Endothelial cell of umbilical vein (primary cell): ENCODE data around the gene GABPB2. TPM values are rescaled to one million over a fixed set of nuclear protein-coding genes. Genes with fewer than 3 reads are reported as not detected.

Experiments used
- BruUV-seq: library from RNA; stranded (reverse); fragments of 400-500 nt; replicated peaks from 2 replicates; lab custom pipeline; 2021; lab: Mats Ljungman, UMichigan
- CTCF ChIA-PET: fragments of 300-600, 350-600 bp; sonication (Branson Sonifier 250); formaldehyde crosslinking; loops from one replicate; lab custom pipeline; 2021; ENCODE audit warnings: antibody characterized with exemption, inconsistent platforms; lab: Charles Lee
- POLR2A ChIA-PET: fragments of 300-600, 350-600 bp; sonication (Branson Sonifier 250); formaldehyde crosslinking; loops from one replicate; lab custom pipeline; 2021; ENCODE audit warnings: antibody characterized with exemption, inconsistent platforms; lab: Charles Lee
- DNase-seq: peaks from one replicate; pipeline ENCODE4 v3.0.0-alpha.2; 2011; ENCODE audit warnings: low read depth, low spot score
- FAIRE-seq: peaks from 2 replicates; lab custom pipeline; 2011; peaks lifted over from hg19 to GRCh38; lab: Jason Lieb, UNC
- H2AFZ ChIP-seq: 2 replicates; pipeline ENCODE4 v1.6.0; 2012; ENCODE audit warnings: low read depth, low read length, control low read depth, inconsistent platforms
- H3K27ac ChIP-seq: 2 replicates; pipeline ENCODE4 v1.5.1; 2011; ENCODE audit warnings: low read depth, mild to moderate bottlenecking, control low read depth, low read length, moderate library complexity; ENCODE audit not compliant: insufficient read depth
- H3K27me3 ChIP-seq, 2 experiments: 2 replicates each; pipeline versions ENCODE4 v1.6.0 to v1.6.1; 2011; ENCODE audit warnings: low read length in 2 of 2, mixed read lengths in 1 of 2; ENCODE audit not compliant: control insufficient read depth in 2 of 2, insufficient read depth in 2 of 2
- H3K36me3 ChIP-seq, 2 experiments: 2 replicates in 1 of 2; 3 replicates in 1 of 2; pipeline ENCODE4 v1.5.1; 2011; ENCODE audit warnings: low read length in 2 of 2, mild to moderate bottlenecking in 1 of 2, moderate library complexity in 1 of 2; ENCODE audit not compliant: control insufficient read depth in 2 of 2, insufficient read depth in 2 of 2; ENCODE audit errors: extremely low read depth in 1 of 2
- H3K4me1 ChIP-seq: 3 replicates; pipeline ENCODE4 v1.5.1; 2011; ENCODE audit warnings: mild to moderate bottlenecking, low read length; ENCODE audit not compliant: control insufficient read depth, insufficient read depth; ENCODE audit errors: extremely low read depth
- H3K4me2 ChIP-seq: 2 replicates; pipeline ENCODE4 v1.6.1; 2011; ENCODE audit warnings: low read length, control low read depth, mixed read lengths; ENCODE audit not compliant: insufficient read depth
- H3K4me3 ChIP-seq, 3 experiments: fragments of 200-600 bp in 1 of 3; sonication (generic), shearing (Covaris generic) in 1 of 3; replicated peaks in 1 of 3; 2 replicates each; pipeline ENCODE4 v1.5.1; 2011 to 2016; ENCODE audit warnings: control low read depth in 3 of 3, low read length in 3 of 3, mild to moderate bottlenecking in 2 of 3, inconsistent platforms in 1 of 3, low read depth in 1 of 3, moderate library complexity in 1 of 3; ENCODE audit not compliant: insufficient read depth in 1 of 3
- H3K79me2 ChIP-seq: 2 replicates; pipeline ENCODE4 v1.6.0; 2012; ENCODE audit warnings: low read length, inconsistent platforms; ENCODE audit not compliant: control insufficient read depth, insufficient read depth
- H3K9ac ChIP-seq: replicated peaks from 2 replicates; pipeline ENCODE3; 2011; ENCODE audit warnings: low read length, control low read depth; ENCODE audit not compliant: insufficient read depth; ENCODE audit errors: extremely low read depth
- H3K9me1 ChIP-seq: replicated peaks from 3 replicates; pipeline ENCODE4 v1.6.0; 2011; ENCODE audit warnings: mild to moderate bottlenecking, low read length; ENCODE audit not compliant: control insufficient read depth, insufficient read depth; ENCODE audit errors: extremely low read depth
- H3K9me3 ChIP-seq: replicated peaks from 2 replicates; pipeline ENCODE4 v1.5.1; 2012; ENCODE audit warnings: low read length, inconsistent platforms; ENCODE audit not compliant: control insufficient read depth, insufficient read depth
- H4K20me1 ChIP-seq: replicated peaks from 2 replicates; pipeline ENCODE3; 2011; ENCODE audit warnings: mild to moderate bottlenecking, low read length; ENCODE audit not compliant: control insufficient read depth, insufficient read depth; ENCODE audit errors: extremely low read depth
- CTCF ChIP-seq, 2 donors: IDR thresholded peaks; 1 replicate in 1 of 2; 2 replicates in 1 of 2; pipeline ENCODE4 v1.5.1; 2011; ENCODE audit warnings: low read length in 2 of 2, mild to moderate bottlenecking in 2 of 2, moderate library complexity in 2 of 2, control low read depth in 1 of 2, inconsistent platforms in 1 of 2, low read depth in 1 of 2; ENCODE audit not compliant: insufficient read depth in 1 of 2; ENCODE audit errors: extremely low read depth in 1 of 2
- EZH2 ChIP-seq: IDR thresholded peaks from 2 replicates; pipeline ENCODE4 v1.6.1; 2012; ENCODE audit warnings: borderline replicate concordance, low read depth, mild to moderate bottlenecking, moderate library complexity, low read length, inconsistent platforms; ENCODE audit not compliant: severe bottlenecking
- FOS ChIP-seq: IDR thresholded peaks from 2 replicates; pipeline ENCODE4 v1.6.1; 2011; ENCODE audit warnings: mild to moderate bottlenecking, low read length, moderate library complexity, borderline replicate concordance; ENCODE audit not compliant: insufficient read depth
- GATA2 ChIP-seq: IDR thresholded peaks from 2 replicates; pipeline ENCODE4 v1.7.0; 2011; ENCODE audit warnings: low read depth, mild to moderate bottlenecking, moderate library complexity, mixed read lengths, low read length; ENCODE audit not compliant: insufficient read length, insufficient read depth
- JUN ChIP-seq: IDR thresholded peaks from 2 replicates; pipeline ENCODE4 v1.6.1; 2011; ENCODE audit warnings: borderline replicate concordance, low read depth; ENCODE audit not compliant: insufficient read length, insufficient read depth
- MYC ChIP-seq: IDR thresholded peaks from one replicate; pipeline ENCODE4 v1.6.1; 2011; ENCODE audit warnings: mild to moderate bottlenecking, low read depth, low read length
- POLR2A ChIP-seq: IDR thresholded peaks from 2 replicates; pipeline ENCODE4 v1.6.1; 2012; ENCODE audit warnings: low read depth, mild to moderate bottlenecking, control low read depth, low read length
- POLR2AphosphoS5 ChIP-seq: IDR thresholded peaks from 2 replicates; pipeline ENCODE4 v1.6.1; 2012; ENCODE audit warnings: low read depth, mild to moderate bottlenecking, control low read depth, low read length, moderate library complexity; ENCODE audit not compliant: insufficient read depth
- dilution Hi-C: fragments of 300-500 bp; cut with MboI; formaldehyde crosslinking; loops from one replicate; pipeline ENCODE4 v1.15.0; 2019; ENCODE audit warnings: low sequenced_read_pairs; ENCODE audit not compliant: extremely low pct_ligation_motif_present
- intact Hi-C: fragments of 100-400 bp; cut with micrococcal nuclease; formaldehyde crosslinking; loops from one replicate; pipeline ENCODE4 v1.10.0; 2022
- polyA plus RNA-seq, 4 experiments: library from polyadenylated mRNA; depleted of rRNA in 3 of 4; stranded (reverse) in 3 of 4; unstranded in 1 of 4; fragments of >200 nt; gene quantifications; 2 replicates each; pipeline versions ENCODE4 v1.2.1 to v1.2.3, GENCODE V29; 2011 to 2012; ENCODE audit warnings: missing spikeins in 1 of 4
- total RNA-seq: library from RNA; stranded (reverse); gene quantifications from 2 replicates; pipeline ENCODE4 v1.2.3, GENCODE V29; 2021
- TF ChIP-seq, protein P1 (sequence below): IDR thresholded peaks from 2 replicates; pipeline ENCODE4 v1.6.1; 2011; ENCODE audit not compliant: insufficient read depth, insufficient read length

GABPB2 gene
- total and polyA plus RNA-seq, 2 donors (not counting 3 experiments of a cell fraction or from before 2014, with no cell fraction given): 2.6 to 4.3 TPM

DNA sequence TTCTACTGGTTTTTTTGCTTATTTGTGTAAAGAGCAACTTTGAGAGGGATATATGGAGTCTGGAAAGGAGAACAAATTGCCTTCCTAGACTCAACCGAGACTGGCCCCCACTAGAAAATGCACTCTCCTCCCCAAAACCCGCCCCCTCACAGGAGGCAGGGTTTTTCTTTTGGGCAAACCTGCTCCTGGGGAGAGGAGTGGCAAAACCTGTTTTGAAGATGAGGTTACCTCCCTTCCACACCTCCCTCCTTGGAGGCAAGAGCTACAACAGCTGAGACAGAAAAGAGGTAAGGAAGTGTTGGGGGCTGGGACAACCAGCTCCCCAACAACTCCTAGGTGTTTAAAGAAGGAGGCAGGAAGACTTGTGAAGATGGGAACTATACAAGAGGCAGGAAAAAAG lies 34.2 kb upstream of the GABPB2 start, which contains the start of gene BNIPL:
TSS of gene BNIPL (plus strand) at position 231 of the 400 bp plus-strand sequence. CDS start at position 371, 140 bp downstream.
- H3K4me1 ChIP-seq: no peaks in the 10 kb centered on the region
- intact Hi-C loops: no loop called here
- no peaks in the 10 kb centered on the region for H3K79me2 ChIP-seq
- no peak within 1 kb of the TSS for H3K4me3 ChIP-seq
- no peak within 1 kb of the TSS for H2AFZ ChIP-seq
- peaks cover 2 to 6% of the 10 kb centered on the region in 2 experiments for H3K36me3 ChIP-seq
- no peak within 1 kb of the TSS for H3K27ac ChIP-seq
- TF ChIP-seq MYC (no peak), GATA2 (no peak), POLR2A (no peak), CTCF (IDR thresholded peaks at IDR 0.05; ENCODE audit: extremely low read depth in 1 of 2, insufficient read depth in 1 of 2, low read depth in 1 of 2, low read length in 2 of 2) (no peak), EZH2 (no peak)
- ChIA-PET POLR2A (no interaction called here), CTCF (interaction anchor here (0.7 to 2.3 kb wide), 4 partner anchors 12 to 40 kb away, joined by 3 to 8 read pairs (median 3); partner anchors contain the start of gene CDC42SE1)
- no peak for DNase-seq
- H3K9me3 ChIP-seq: no peaks in the 10 kb centered on the region
- dilution Hi-C loops: no loop called here
- no peaks in the 10 kb centered on the region for H4K20me1 ChIP-seq
- no peaks in the 10 kb centered on the region for H3K9me1 ChIP-seq
- BruUV-seq: no TSS peak
- H3K4me2 ChIP-seq: no peak within 1 kb of the TSS
- no peak for FAIRE-seq
- no peak within 1 kb of the TSS for H3K9ac ChIP-seq
- H3K27me3 ChIP-seq: no peaks in the 10 kb centered on the region

GRCh38 chr1:151037032-151037431 lies 33.5 kb upstream of the GABPB2 start:
- no peak for DNase-seq
- Histone ChIP-seq H3K4me2 (no peak overlapping the region), H3K79me2 (no peaks in the 10 kb centered on the region), H2AFZ (no peak overlapping the region), H3K36me3 (peaks cover 2 to 4% of the 10 kb centered on the region in 2 experiments), H3K27ac (no peak overlapping the region), H4K20me1 (no peaks in the 10 kb centered on the region), H3K9ac (no peak overlapping the region), H3K27me3 (no peaks in the 10 kb centered on the region), H3K9me3 (no peaks in the 10 kb centered on the region), H3K9me1 (no peaks in the 10 kb centered on the region), H3K4me1 (no peaks in the 10 kb centered on the region), H3K4me3 (no peak overlapping the region)
- TF ChIP-seq POLR2A (no peak), CTCF (IDR thresholded peaks at IDR 0.05; ENCODE audit: extremely low read depth in 1 of 2, insufficient read depth in 1 of 2, low read depth in 1 of 2, low read length in 2 of 2) (no peak), JUN (no peak), GATA2 (no peak), EZH2 (no peak), FOS (no peak), MYC (no peak), POLR2AphosphoS5 (no peak)
- TF ChIP-seq, protein P1, sequence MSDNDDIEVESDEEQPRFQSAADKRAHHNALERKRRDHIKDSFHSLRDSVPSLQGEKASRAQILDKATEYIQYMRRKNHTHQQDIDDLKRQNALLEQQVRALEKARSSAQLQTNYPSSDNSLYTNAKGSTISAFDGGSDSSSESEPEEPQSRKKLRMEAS: no peak
- no TSS peak for BruUV-seq
- intact Hi-C loops (no loop called here), dilution Hi-C loops (no loop called here)
- no peak for FAIRE-seq
- ChIA-PET POLR2A (no interaction called here), CTCF (interaction anchor here (0.9 to 2.3 kb wide), 3 partner anchors 11 to 41 kb away, joined by 3 to 8 read pairs (median 3); no protein-coding TSS in a partner anchor)
